SK-N-SH (cell line): ENCODE data around the gene TSC22D2. TPM values are rescaled to one million over a fixed set of nuclear protein-coding genes. Genes with fewer than 3 reads are reported as not detected.

Source experiments
- CTCF ChIA-PET: fragments of 300-600, 350-600 bp; formaldehyde crosslinking; extraction: SDS; loops from one replicate; lab custom pipeline; 2021; lab: Yijun Ruan, JAX
- POLR2A ChIA-PET: fragments of 350-600 bp; sonication (Branson Sonifier 250); formaldehyde crosslinking; extraction: SDS; loops from one replicate; lab custom pipeline; 2020; ENCODE audit warnings: antibody characterized with exemption, inconsistent platforms; lab: Yijun Ruan, JAX
- DNase-seq: peaks from one replicate; pipeline ENCODE4 v3.0.0; 2012
- H2AFZ ChIP-seq: fragments of 200-600 bp; sonication (generic); 2 replicates; pipeline ENCODE4 v1.8.1; 2016; ENCODE audit warnings: antibody characterized with exemption, mild to moderate bottlenecking, low read depth
- H3F3A ChIP-seq: fragments of 200-600 bp; sonication (generic); replicated peaks from 2 replicates; pipeline ENCODE3; 2016; ENCODE audit warnings: antibody characterized with exemption, mild to moderate bottlenecking; ENCODE audit not compliant: insufficient read depth
- H3K27ac ChIP-seq, 2 experiments: fragments of 200-500 bp in 1 of 2; fragments of 200-600 bp in 1 of 2; sonication (Bioruptor generic) in 1 of 2; sonication (generic), shearing (Covaris generic) in 1 of 2; 2 replicates each; pipeline versions ENCODE4 v1.5.1 to v1.6.1; 2014 to 2016; ENCODE audit warnings: low read depth in 2 of 2, inconsistent platforms in 1 of 2, low read length in 1 of 2, mild to moderate bottlenecking in 1 of 2, mixed read lengths in 1 of 2
- H3K27me3 ChIP-seq: fragments of 200-600 bp; sonication (generic), shearing (Covaris generic); 2 replicates; pipeline ENCODE4 v1.6.1; 2016; ENCODE audit warnings: mixed run types; ENCODE audit not compliant: insufficient read depth
- H3K36me3 ChIP-seq, 2 experiments: fragments of 200-500 bp in 1 of 2; fragments of 200-600 bp in 1 of 2; sonication (Bioruptor generic) in 1 of 2; sonication (generic) in 1 of 2; replicated peaks in 1 of 2; 2 replicates each; pipeline versions ENCODE3 to v1.5.1; 2014 to 2016; ENCODE audit warnings: low read length in 1 of 2, mild to moderate bottlenecking in 1 of 2; ENCODE audit not compliant: insufficient read depth in 2 of 2, control insufficient read depth in 1 of 2
- H3K4me1 ChIP-seq, 2 experiments: fragments of 200-500 bp in 1 of 2; fragments of 200-600 bp in 1 of 2; sonication (Bioruptor generic) in 1 of 2; sonication (generic), shearing (Covaris generic) in 1 of 2; 2 replicates each; pipeline versions ENCODE4 v1.5.1 to v1.6.1; 2014 to 2016; ENCODE audit warnings: low read depth in 1 of 2, low read length in 1 of 2, mixed run types in 1 of 2; ENCODE audit not compliant: insufficient read depth in 2 of 2, control insufficient read depth in 1 of 2
- H3K4me2 ChIP-seq: fragments of 200-600 bp; sonication (generic), shearing (Covaris generic); 2 replicates; pipeline ENCODE4 v1.6.1; 2017; ENCODE audit warnings: mixed run types
- H3K4me3 ChIP-seq, 2 experiments: fragments of 200-500 bp in 1 of 2; fragments of 200-600 bp in 1 of 2; sonication (Bioruptor generic) in 1 of 2; sonication (generic), shearing (Covaris generic) in 1 of 2; 2 replicates each; pipeline versions ENCODE4 v1.5.1 to v1.8.1; 2014 to 2016; ENCODE audit warnings: low read depth in 2 of 2, inconsistent platforms in 1 of 2, low read length in 1 of 2, mild to moderate bottlenecking in 1 of 2, mixed read lengths in 1 of 2, moderate library complexity in 1 of 2
- H3K79me2 ChIP-seq: fragments of 200-600 bp; sonication (generic); 2 replicates; pipeline ENCODE4 v1.8.1; 2017; ENCODE audit warnings: mild to moderate bottlenecking; ENCODE audit not compliant: insufficient read depth
- H3K9ac ChIP-seq: fragments of 200-600 bp; sonication (generic); 2 replicates; pipeline ENCODE4 v1.6.1; 2017; ENCODE audit warnings: mixed run types
- H3K9me2 ChIP-seq: fragments of 200-600 bp; sonication (generic); 2 replicates; pipeline ENCODE4 v1.6.1; 2017; ENCODE audit warnings: mixed run types
- H3K9me3 ChIP-seq: fragments of 200-600 bp; sonication (generic); 2 replicates; pipeline ENCODE4 v1.6.1; 2017; ENCODE audit warnings: mixed run types, mild to moderate bottlenecking, moderate library complexity
- H4K20me1 ChIP-seq: fragments of 200-600 bp; sonication (generic); 2 replicates; pipeline ENCODE4 v1.6.1; 2017; ENCODE audit warnings: mild to moderate bottlenecking, mixed run types; ENCODE audit not compliant: insufficient read depth
- CTCF ChIP-seq: fragments of 200-600 bp; sonication (generic); IDR thresholded peaks from 2 replicates; pipeline ENCODE4 v1.6.1; 2017; ENCODE audit warnings: antibody characterized with exemption, mild to moderate bottlenecking, moderate library complexity
- ELF1 ChIP-seq: IDR thresholded peaks from 2 replicates; pipeline ENCODE4 v1.4.0; 2012
- FOSL2 ChIP-seq: IDR thresholded peaks from 2 replicates; pipeline ENCODE4 v1.4.0; 2012; ENCODE audit warnings: low read depth, mild to moderate bottlenecking, moderate library complexity, borderline replicate concordance
- FOXM1 ChIP-seq: IDR thresholded peaks from 2 replicates; pipeline ENCODE4 v1.4.0; 2012; ENCODE audit warnings: low read depth, mild to moderate bottlenecking
- GABPA ChIP-seq: IDR thresholded peaks from 2 replicates; pipeline ENCODE4 v1.4.0; 2012; ENCODE audit warnings: low read depth, mild to moderate bottlenecking
- GATA2 ChIP-seq: sonication (generic); formaldehyde crosslinking; IDR thresholded peaks from 2 replicates; pipeline ENCODE4 v1.5.0; 2020; ENCODE audit warnings: mild to moderate bottlenecking, missing genetic modification reagents
- JUND ChIP-seq: IDR thresholded peaks from 2 replicates; pipeline ENCODE4 v1.4.0; 2012
- NFIC ChIP-seq: IDR thresholded peaks from 2 replicates; pipeline ENCODE4 v1.4.0; 2012; ENCODE audit warnings: borderline replicate concordance
- NRF1 ChIP-seq: IDR thresholded peaks from 2 replicates; pipeline ENCODE4 v1.6.1; 2012; ENCODE audit warnings: low read depth, mild to moderate bottlenecking, low read length
- POLR2AphosphoS5 ChIP-seq: IDR thresholded peaks from 2 replicates; pipeline ENCODE4 v1.6.1; 2012; ENCODE audit warnings: low read depth, low read length
- TAF1 ChIP-seq: IDR thresholded peaks from 2 replicates; pipeline ENCODE4 v1.6.1; 2012; ENCODE audit warnings: low read depth, mild to moderate bottlenecking, low read length, moderate library complexity, borderline replicate concordance
- TCF12 ChIP-seq: IDR thresholded peaks from 2 replicates; pipeline ENCODE4 v1.4.0; 2012
- TEAD4 ChIP-seq: IDR thresholded peaks from 2 replicates; pipeline ENCODE4 v1.4.0; 2012; ENCODE audit warnings: mild to moderate bottlenecking, borderline replicate concordance; ENCODE audit not compliant: insufficient read depth
- USF1 ChIP-seq: IDR thresholded peaks from 2 replicates; pipeline ENCODE4 v1.4.0; 2012; ENCODE audit warnings: low read depth, borderline replicate concordance
- USF2 ChIP-seq: fragments of 150-350 bp; IDR thresholded peaks from 2 replicates; pipeline ENCODE4 v1.6.1; 2017; ENCODE audit warnings: antibody characterized with exemption, low read length, low read depth, borderline replicate concordance
- WGBS: methylation state at CpG from one replicate; pipeline ENCODE4 v1.1.6; 2017; ENCODE audit warnings: low lambda C conversion rate; 5-methylcytosine and 5-hydroxymethylcytosine counted together
- polyA plus RNA-seq, 3 experiments: library from polyadenylated mRNA; depleted of rRNA; stranded (reverse); fragments of >200 nt; gene quantifications; 2 replicates each; pipeline ENCODE4 v1.2.3, GENCODE V29; 2012
- TF ChIP-seq, protein P1 (sequence below): fragments of 150-350 bp; IDR thresholded peaks from 2 replicates; pipeline ENCODE4 v1.6.1; 2016; ENCODE audit warnings: mild to moderate bottlenecking, low read depth, low read length
- TF ChIP-seq, protein P2 (sequence below): IDR thresholded peaks from 2 replicates; pipeline ENCODE4 v1.6.1; 2012; ENCODE audit warnings: mild to moderate bottlenecking, low read depth, low read length, moderate library complexity

Gene TSC22D2
- polyA plus RNA-seq, 1 of the 3 experiments (the other 2 are of a cell fraction): 4.8 TPM

DNA sequence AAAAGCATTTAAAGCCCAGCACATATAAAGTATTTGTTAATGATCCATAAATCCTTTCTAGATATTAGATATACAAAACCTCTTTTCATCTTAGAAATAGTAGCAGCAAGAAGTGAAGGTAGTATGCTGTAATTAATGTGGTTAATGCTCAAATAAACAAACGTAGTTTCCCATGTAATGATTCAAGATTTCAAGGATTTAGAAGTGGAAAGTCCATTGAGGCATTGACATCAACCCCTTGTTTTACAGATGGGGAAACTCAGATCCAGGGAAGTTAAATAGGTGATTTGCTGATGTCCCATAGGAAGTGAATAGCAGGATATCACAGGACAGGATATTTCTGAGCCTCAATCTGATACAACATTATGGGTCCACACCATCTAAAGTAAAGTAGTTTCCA is 47.2 kb downstream of the TSC22D2 start (continued):
- no peak for TF ChIP-seq USF1

DNA sequence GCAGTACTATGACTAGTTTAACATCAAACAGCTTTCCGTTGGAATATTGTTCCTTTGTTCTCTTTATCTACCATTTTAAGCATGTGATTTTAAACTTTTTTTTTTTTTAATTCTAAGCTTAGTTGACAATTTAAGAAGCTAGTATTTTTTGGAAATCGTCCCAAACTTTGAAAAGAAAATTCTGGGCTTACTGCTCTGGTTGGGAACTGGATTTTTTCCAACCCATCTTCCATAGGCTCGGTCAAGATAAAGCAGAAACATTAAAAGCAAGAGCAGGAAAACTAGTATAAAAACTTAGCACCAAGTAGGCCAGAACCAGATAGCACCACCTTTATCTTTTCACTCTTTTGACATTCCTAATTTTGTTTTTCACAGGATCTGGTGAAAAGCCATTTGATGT is 49.9 kb downstream of the TSC22D2 start:
- H3K36me3 ChIP-seq: peaks cover 26 to 57% of the 10 kb centered on the region in 2 experiments
- H3K4me1 ChIP-seq: no peaks in the 10 kb centered on the region
- H3K9me2 ChIP-seq: no peaks in the 10 kb centered on the region
- CTCF ChIA-PET: no interaction called here
- no peak overlapping the region for H3K4me3 ChIP-seq
- no peak overlapping the region for H2AFZ ChIP-seq
- peaks cover 9% of the 10 kb centered on the region for H3F3A ChIP-seq
- no peaks in the 10 kb centered on the region for H3K9me3 ChIP-seq
- no peak for DNase-seq
- H3K27me3 ChIP-seq: no peaks in the 10 kb centered on the region
- H3K27ac ChIP-seq: no peak overlapping the region
- TF ChIP-seq TEAD4: no peak
- TF ChIP-seq TAF1: no peak
- no peak for TF ChIP-seq NFIC
- TF ChIP-seq USF2: no peak
- TF ChIP-seq JUND: no peak
- no peak for TF ChIP-seq ELF1
- no peak for TF ChIP-seq TCF12
- TF ChIP-seq GATA2 (CRISPR knock-in tag): no peak
- TF ChIP-seq NRF1: no peak
- TF ChIP-seq, protein P1, sequence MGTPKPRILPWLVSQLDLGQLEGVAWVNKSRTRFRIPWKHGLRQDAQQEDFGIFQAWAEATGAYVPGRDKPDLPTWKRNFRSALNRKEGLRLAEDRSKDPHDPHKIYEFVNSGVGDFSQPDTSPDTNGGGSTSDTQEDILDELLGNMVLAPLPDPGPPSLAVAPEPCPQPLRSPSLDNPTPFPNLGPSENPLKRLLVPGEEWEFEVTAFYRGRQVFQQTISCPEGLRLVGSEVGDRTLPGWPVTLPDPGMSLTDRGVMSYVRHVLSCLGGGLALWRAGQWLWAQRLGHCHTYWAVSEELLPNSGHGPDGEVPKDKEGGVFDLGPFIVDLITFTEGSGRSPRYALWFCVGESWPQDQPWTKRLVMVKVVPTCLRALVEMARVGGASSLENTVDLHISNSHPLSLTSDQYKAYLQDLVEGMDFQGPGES: no peak
- TF ChIP-seq GABPA: no peak
- TF ChIP-seq FOXM1: no peak
- no peak for TF ChIP-seq POLR2AphosphoS5
- TF ChIP-seq, protein P2, sequence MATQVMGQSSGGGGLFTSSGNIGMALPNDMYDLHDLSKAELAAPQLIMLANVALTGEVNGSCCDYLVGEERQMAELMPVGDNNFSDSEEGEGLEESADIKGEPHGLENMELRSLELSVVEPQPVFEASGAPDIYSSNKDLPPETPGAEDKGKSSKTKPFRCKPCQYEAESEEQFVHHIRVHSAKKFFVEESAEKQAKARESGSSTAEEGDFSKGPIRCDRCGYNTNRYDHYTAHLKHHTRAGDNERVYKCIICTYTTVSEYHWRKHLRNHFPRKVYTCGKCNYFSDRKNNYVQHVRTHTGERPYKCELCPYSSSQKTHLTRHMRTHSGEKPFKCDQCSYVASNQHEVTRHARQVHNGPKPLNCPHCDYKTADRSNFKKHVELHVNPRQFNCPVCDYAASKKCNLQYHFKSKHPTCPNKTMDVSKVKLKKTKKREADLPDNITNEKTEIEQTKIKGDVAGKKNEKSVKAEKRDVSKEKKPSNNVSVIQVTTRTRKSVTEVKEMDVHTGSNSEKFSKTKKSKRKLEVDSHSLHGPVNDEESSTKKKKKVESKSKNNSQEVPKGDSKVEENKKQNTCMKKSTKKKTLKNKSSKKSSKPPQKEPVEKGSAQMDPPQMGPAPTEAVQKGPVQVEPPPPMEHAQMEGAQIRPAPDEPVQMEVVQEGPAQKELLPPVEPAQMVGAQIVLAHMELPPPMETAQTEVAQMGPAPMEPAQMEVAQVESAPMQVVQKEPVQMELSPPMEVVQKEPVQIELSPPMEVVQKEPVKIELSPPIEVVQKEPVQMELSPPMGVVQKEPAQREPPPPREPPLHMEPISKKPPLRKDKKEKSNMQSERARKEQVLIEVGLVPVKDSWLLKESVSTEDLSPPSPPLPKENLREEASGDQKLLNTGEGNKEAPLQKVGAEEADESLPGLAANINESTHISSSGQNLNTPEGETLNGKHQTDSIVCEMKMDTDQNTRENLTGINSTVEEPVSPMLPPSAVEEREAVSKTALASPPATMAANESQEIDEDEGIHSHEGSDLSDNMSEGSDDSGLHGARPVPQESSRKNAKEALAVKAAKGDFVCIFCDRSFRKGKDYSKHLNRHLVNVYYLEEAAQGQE: no peak
- no peak for TF ChIP-seq CTCF
- TF ChIP-seq FOSL2: no peak
- POLR2A ChIA-PET: no interaction called here
- H4K20me1 ChIP-seq: peaks cover 12% of the 10 kb centered on the region; the same call in 1 of the 2 replicates
- 77% methylated on average over 3 of the region's 3 CpGs for WGBS
- no peak overlapping the region for H3K4me2 ChIP-seq
- H3K79me2 ChIP-seq: peaks cover 54% of the 10 kb centered on the region
- no peak overlapping the region for H3K9ac ChIP-seq
